Measurements from ENCODE around the gene PRPF38B.

Gene PRPF38B

GRCh38 chr1:108703939-108704338, 11.8 kb downstream of the PRPF38B start:
- TF ChIP-seq, protein P1, sequence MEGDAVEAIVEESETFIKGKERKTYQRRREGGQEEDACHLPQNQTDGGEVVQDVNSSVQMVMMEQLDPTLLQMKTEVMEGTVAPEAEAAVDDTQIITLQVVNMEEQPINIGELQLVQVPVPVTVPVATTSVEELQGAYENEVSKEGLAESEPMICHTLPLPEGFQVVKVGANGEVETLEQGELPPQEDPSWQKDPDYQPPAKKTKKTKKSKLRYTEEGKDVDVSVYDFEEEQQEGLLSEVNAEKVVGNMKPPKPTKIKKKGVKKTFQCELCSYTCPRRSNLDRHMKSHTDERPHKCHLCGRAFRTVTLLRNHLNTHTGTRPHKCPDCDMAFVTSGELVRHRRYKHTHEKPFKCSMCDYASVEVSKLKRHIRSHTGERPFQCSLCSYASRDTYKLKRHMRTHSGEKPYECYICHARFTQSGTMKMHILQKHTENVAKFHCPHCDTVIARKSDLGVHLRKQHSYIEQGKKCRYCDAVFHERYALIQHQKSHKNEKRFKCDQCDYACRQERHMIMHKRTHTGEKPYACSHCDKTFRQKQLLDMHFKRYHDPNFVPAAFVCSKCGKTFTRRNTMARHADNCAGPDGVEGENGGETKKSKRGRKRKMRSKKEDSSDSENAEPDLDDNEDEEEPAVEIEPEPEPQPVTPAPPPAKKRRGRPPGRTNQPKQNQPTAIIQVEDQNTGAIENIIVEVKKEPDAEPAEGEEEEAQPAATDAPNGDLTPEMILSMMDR (IDR thresholded peaks at IDR 0.05; ENCODE audit: low read depth, low read length): no peak
- no peak for DNase-seq (ENCODE audit: extremely low read depth, low read depth)

DNA sequence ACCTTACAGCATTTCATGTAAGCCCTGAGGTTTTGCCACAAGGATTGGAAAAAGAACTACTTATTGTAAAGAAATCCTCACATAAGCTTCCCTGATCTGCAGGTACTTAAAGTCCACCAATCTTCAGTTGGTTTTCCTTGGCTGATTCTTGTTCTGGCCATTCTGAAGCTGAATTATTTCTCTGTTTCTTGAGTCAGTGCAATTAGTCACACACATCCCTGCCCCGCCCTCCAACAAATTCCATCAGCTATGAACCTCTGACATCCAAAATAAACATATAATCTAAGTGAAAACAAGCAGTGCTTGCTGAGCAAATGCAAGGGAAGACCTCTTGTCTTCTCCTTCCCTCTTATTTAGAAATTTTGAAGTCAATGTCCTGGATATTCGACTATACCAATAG, 12.4 kb downstream of the PRPF38B start:
- TF ChIP-seq, protein P1 (IDR thresholded peaks at IDR 0.05; ENCODE audit: low read depth, low read length): no peak
- DNase-seq (ENCODE audit: extremely low read depth, low read depth): peak; percentile 55

- DNase-seq (ENCODE audit: extremely low read depth, low read depth): no peak
These were observed 14.5 kb downstream of the PRPF38B start for GRCh38 chr1:108706643-108707042.

GRCh38 chr1:108708691-108709660, 16.9 kb downstream of the PRPF38B start:
- TF ChIP-seq, protein P1 (IDR thresholded peaks at IDR 0.05; ENCODE audit: low read depth, low read length): no peak; the same call in 1 of the 2 replicates

More at GRCh38 chr1:108706643-108707042, 14.5 kb downstream of the PRPF38B start:
- TF ChIP-seq, protein P1 (IDR thresholded peaks at IDR 0.05; ENCODE audit: low read depth, low read length): no peak

DNA sequence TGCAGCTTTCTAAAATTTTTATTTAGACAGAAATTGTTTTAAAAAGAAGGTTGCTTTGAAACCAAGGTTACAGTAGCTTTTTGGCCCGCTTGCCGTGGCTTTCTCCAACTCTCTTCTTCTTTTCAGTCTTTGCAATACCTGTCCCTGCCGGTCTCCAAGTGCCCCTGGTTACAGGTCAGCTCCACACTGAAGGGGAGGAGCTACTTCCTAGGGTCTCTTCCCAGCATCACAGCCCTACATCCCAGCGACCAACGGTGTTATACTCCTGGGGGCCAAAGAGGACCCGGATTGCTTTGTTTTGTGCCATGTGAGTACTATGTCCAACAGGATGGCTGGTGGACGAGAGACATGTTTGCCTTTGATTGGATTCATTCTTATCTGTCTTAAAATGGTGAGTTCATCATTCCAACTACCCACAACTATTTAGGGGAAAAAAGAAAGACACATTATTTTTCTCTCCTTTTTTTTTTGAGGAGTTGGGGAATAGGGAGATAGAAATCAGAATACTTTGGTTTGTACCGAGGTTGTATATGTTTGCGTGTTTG, 20.6 kb downstream of the PRPF38B start, which contains the start of gene FNDC7:
TSS of gene FNDC7 (plus strand) at position 303 of the 545 bp plus-strand sequence. CDS start at position 329, 26 bp downstream.
- TF ChIP-seq, protein P1 (IDR thresholded peaks at IDR 0.05; ENCODE audit: low read depth, low read length): no peak
- no peak for DNase-seq (ENCODE audit: extremely low read depth, low read depth)

More at GRCh38 chr1:108708691-108709660, 16.9 kb downstream of the PRPF38B start:
- no peak for DNase-seq (ENCODE audit: extremely low read depth, low read depth)

DNA sequence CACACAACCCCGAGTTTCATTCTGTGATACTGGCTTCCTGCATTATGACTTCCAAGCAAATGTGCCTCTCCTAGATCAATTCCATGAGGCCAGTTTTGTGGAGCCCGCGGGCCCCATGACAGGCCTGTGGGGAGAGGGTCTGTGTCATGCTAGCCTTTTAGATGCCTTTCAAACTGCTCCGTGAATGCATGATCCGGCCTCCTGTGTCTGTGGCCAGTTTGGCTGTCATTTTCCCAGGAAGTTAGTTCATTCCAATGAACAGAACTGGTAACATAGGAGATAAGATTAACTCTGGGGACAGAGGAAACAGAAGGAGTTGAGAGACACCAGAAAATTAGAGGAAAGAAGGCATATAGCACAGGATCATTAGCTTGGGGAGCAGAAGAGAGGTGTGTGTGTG, 23.8 kb downstream of the PRPF38B start:
- TF ChIP-seq, protein P1 (IDR thresholded peaks at IDR 0.05; ENCODE audit: low read depth, low read length): no peak
- no peak for DNase-seq (ENCODE audit: extremely low read depth, low read depth)

Data from AG09319 (cell line).